AG20443 (cell line): Measurements from ENCODE around the gene SPRED2.
A peak's percentile ranks its signal among the peaks of the same experiment; 100 is the strongest.

Experiments
- DNase-seq: peaks from one replicate; pipeline ENCODE4 v3.0.0; 2012; ENCODE audit warnings: low spot score, mixed read lengths

SPRED2 gene

GRCh38 chr2:65277118-65277517 is 155.3 kb downstream of the SPRED2 start:
- no peak for DNase-seq

GRCh38 chr2:65276609-65277008 is 155.8 kb downstream of the SPRED2 start:
- no peak for DNase-seq

- DNase-seq: no peak
Measured at GRCh38 chr2:65275141-65275915, 157.1 kb downstream of the SPRED2 start.

GRCh38 chr2:65273344-65273743 is 159.1 kb downstream of the SPRED2 start:
- no peak for DNase-seq

- no peak for DNase-seq
Measured at GRCh38 chr2:65268957-65269356, 163.4 kb downstream of the SPRED2 start.

- no peak for DNase-seq
Measured at GRCh38 chr2:65267008-65267407, 165.4 kb downstream of the SPRED2 start.

GRCh38 chr2:65265671-65266045 is 166.7 kb downstream of the SPRED2 start:
- no peak for DNase-seq

- peak; percentile 45 for DNase-seq
Measured at GRCh38 chr2:65264821-65265670, 167.4 kb downstream of the SPRED2 start.

GRCh38 chr2:65263986-65264385 is 168.4 kb downstream of the SPRED2 start:
- no peak for DNase-seq

- DNase-seq: no peak
Measured at GRCh38 chr2:65263262-65263661, 169.1 kb downstream of the SPRED2 start.

GRCh38 chr2:65261676-65262075 is 170.7 kb downstream of the SPRED2 start:
- no peak for DNase-seq
